HepG2 (cell line): ENCODE results near the gene EPHA6. TPM values are rescaled to one million over a fixed set of nuclear protein-coding genes. Genes with fewer than 3 reads are reported as not detected.

Experiments
- ATAC-seq: fragments of 200-7000 bp; cut with Tn5 transposase; 3 replicates; pipeline ENCODE4 v1.9.1; 2020; ENCODE audit warnings: mild to moderate bottlenecking, moderate library complexity
- BruUV-seq: library from RNA; stranded (reverse); fragments of 400-500 nt; replicated peaks from 2 replicates; lab custom pipeline; 2021; lab: Mats Ljungman, UMichigan
- CTCF ChIA-PET: fragments of 300-600 bp; formaldehyde crosslinking; extraction: SDS; loops from one replicate; lab custom pipeline; 2021; ENCODE audit warnings: low total read pairs, inconsistent platforms, low intra/inter-chr PET ratio; lab: Yijun Ruan, JAX
- POLR2A ChIA-PET: fragments of 350-600 bp; sonication (Branson Sonifier 250); formaldehyde crosslinking; loops from one replicate; lab custom pipeline; 2020; ENCODE audit warnings: antibody characterized with exemption, inconsistent platforms; lab: Yijun Ruan, JAX
- DNase-seq: peaks from one replicate; pipeline ENCODE4 v3.0.0-alpha.2; 2015; ENCODE audit warnings: low spot score
- FAIRE-seq: peaks from 3 replicates; lab custom pipeline; 2011; peaks lifted over from hg19 to GRCh38; lab: Jason Lieb, UNC
- H2AFZ ChIP-seq: one replicate; pipeline ENCODE4 v1.6.1; 2011; ENCODE audit warnings: low read length, inconsistent platforms
- H3K27ac ChIP-seq: fragments of 300-600 bp; 3 replicates; pipeline ENCODE4 v1.8.0; 2011; ENCODE audit warnings: mixed run types, mild to moderate bottlenecking, mixed read lengths, low read length, inconsistent platforms; ENCODE audit not compliant: insufficient read depth; ENCODE audit errors: extremely low read length
- H3K27me3 ChIP-seq, 2 experiments: fragments of 200-600 bp in 1 of 2; 2 replicates in 1 of 2; 3 replicates in 1 of 2; pipeline versions ENCODE4 v1.6.0 to v1.8.0; 2011; ENCODE audit warnings: low read length in 2 of 2, mild to moderate bottlenecking in 2 of 2, moderate library complexity in 2 of 2, inconsistent platforms in 1 of 2; ENCODE audit not compliant: insufficient read depth in 2 of 2, control insufficient read depth in 1 of 2
- H3K36me3 ChIP-seq, 2 experiments: fragments of 200-600 bp in 1 of 2; replicated peaks in 1 of 2; 2 replicates in 1 of 2; 3 replicates in 1 of 2; pipeline versions ENCODE4 v1.5.1 to v1.8.0; 2011; ENCODE audit warnings: low read length in 2 of 2, inconsistent platforms in 1 of 2; ENCODE audit not compliant: insufficient read depth in 2 of 2, control insufficient read depth in 1 of 2
- H3K4me1 ChIP-seq: 2 replicates; pipeline ENCODE4 v1.5.1; 2012; ENCODE audit warnings: low read length, inconsistent platforms; ENCODE audit not compliant: insufficient read depth
- H3K4me2 ChIP-seq: 2 replicates; pipeline ENCODE4 v1.6.0; 2011; ENCODE audit warnings: low read depth, low read length, inconsistent platforms
- H3K4me3 ChIP-seq, 3 experiments: fragments of 200-600 bp in 1 of 3; sonication (generic), shearing (Covaris generic) in 1 of 3; replicated peaks in 1 of 3; 2 replicates each; pipeline ENCODE4 v1.5.1; 2011 to 2016; ENCODE audit warnings: low read length in 3 of 3, inconsistent platforms in 2 of 3, low read depth in 2 of 3, mild to moderate bottlenecking in 2 of 3, control low read depth in 1 of 3, mixed read lengths in 1 of 3; ENCODE audit not compliant: insufficient read depth in 1 of 3
- H3K79me2 ChIP-seq: one replicate; pipeline ENCODE4 v1.6.1; 2011; ENCODE audit warnings: low read length, inconsistent platforms; ENCODE audit not compliant: insufficient read depth
- H3K9ac ChIP-seq: 2 replicates; pipeline ENCODE4 v1.6.0; 2011; ENCODE audit warnings: mild to moderate bottlenecking, low read depth, low read length, inconsistent platforms; ENCODE audit not compliant: insufficient read depth
- H3K9me3 ChIP-seq: 2 replicates; pipeline ENCODE4 v1.5.1; 2012; ENCODE audit warnings: mild to moderate bottlenecking, low read length
- H4K20me1 ChIP-seq: 2 replicates; pipeline ENCODE4 v1.6.0; 2011; ENCODE audit warnings: inconsistent platforms, mild to moderate bottlenecking, low read length, moderate library complexity; ENCODE audit not compliant: insufficient read depth
- DMAP1 ChIP-seq: IDR thresholded peaks from 2 replicates; pipeline ENCODE4 v1.6.1; 2016
- E2F2 ChIP-seq: sonication (generic); formaldehyde crosslinking; IDR thresholded peaks from 2 replicates; pipeline ENCODE4 v1.4.0; 2020; ENCODE audit warnings: missing genetic modification reagents, borderline replicate concordance
- FOXM1 ChIP-seq: sonication (generic); formaldehyde crosslinking; IDR thresholded peaks from 2 replicates; pipeline ENCODE4 v1.5.0; 2020; ENCODE audit warnings: missing genetic modification reagents
- HNRNPH1 ChIP-seq: fragments of 200-400 bp; formaldehyde crosslinking; optimal IDR thresholded peaks from 2 replicates; pipeline ENCODE3; 2017; ENCODE audit warnings: mild to moderate bottlenecking, low read depth, low read length
- MXD4 ChIP-seq: IDR thresholded peaks from 2 replicates; pipeline ENCODE4 v1.6.1; 2016; ENCODE audit warnings: mild to moderate bottlenecking, missing biosample characterization, missing genetic modification reagents
- PRDM4 ChIP-seq: sonication (generic); formaldehyde crosslinking; IDR thresholded peaks from 2 replicates; pipeline ENCODE4 v1.9.0; 2021; ENCODE audit warnings: missing genetic modification reagents, borderline replicate concordance
- SMAD9 ChIP-seq: sonication (generic); formaldehyde crosslinking; IDR thresholded peaks from 2 replicates; pipeline ENCODE4 v1.5.1; 2020; ENCODE audit warnings: mild to moderate bottlenecking, missing genetic modification reagents
- WIZ ChIP-seq: sonication (generic); formaldehyde crosslinking; IDR thresholded peaks from 2 replicates; pipeline ENCODE4 v1.5.1; 2020; ENCODE audit warnings: mild to moderate bottlenecking, missing genetic modification reagents
- ZHX1 ChIP-seq: sonication (generic); formaldehyde crosslinking; IDR thresholded peaks from 2 replicates; pipeline ENCODE4 v1.8.1; 2022; ENCODE audit warnings: low read depth, mild to moderate bottlenecking, missing genetic modification reagents
- ZNF10 ChIP-seq: sonication (generic); formaldehyde crosslinking; IDR thresholded peaks from 2 replicates; pipeline ENCODE4 v1.4.0; 2020; ENCODE audit warnings: mild to moderate bottlenecking, low read depth, missing genetic modification reagents, borderline replicate concordance
- ZNF160 ChIP-seq: sonication (generic); formaldehyde crosslinking; IDR thresholded peaks from 2 replicates; pipeline ENCODE4 v1.8.0; 2022; ENCODE audit warnings: mild to moderate bottlenecking, inconsistent platforms, missing genetic modification reagents
- ZNF232 ChIP-seq: sonication (generic); formaldehyde crosslinking; IDR thresholded peaks from 2 replicates; pipeline ENCODE4 v1.4.0; 2020; ENCODE audit warnings: missing genetic modification reagents, borderline replicate concordance
- ZNF263 ChIP-seq: sonication (generic); formaldehyde crosslinking; IDR thresholded peaks from 2 replicates; pipeline ENCODE4 v1.4.0; 2020; ENCODE audit warnings: missing genetic modification reagents
- ZNF335 ChIP-seq: sonication (generic); formaldehyde crosslinking; IDR thresholded peaks from 2 replicates; pipeline ENCODE4 v1.4.0; 2020; ENCODE audit warnings: missing genetic modification reagents
- ZNF576 ChIP-seq: sonication (generic); formaldehyde crosslinking; IDR thresholded peaks from 2 replicates; pipeline ENCODE4 v1.4.0; 2020; ENCODE audit warnings: mild to moderate bottlenecking, missing genetic modification reagents
- ZNF775 ChIP-seq: sonication (generic); formaldehyde crosslinking; IDR thresholded peaks from 2 replicates; pipeline ENCODE4 v1.4.0; 2020; ENCODE audit warnings: missing genetic modification reagents, mild to moderate bottlenecking, moderate library complexity, borderline replicate concordance
- ZSCAN29 ChIP-seq: sonication (generic); formaldehyde crosslinking; conservative IDR thresholded peaks from 2 replicates; pipeline ENCODE4 v1.4.0; 2020; ENCODE audit warnings: mild to moderate bottlenecking, missing genetic modification reagents
- WGBS: methylation state at CpG from one replicate; pipeline ENCODE4 v1.1.6; 2017; ENCODE audit warnings: low lambda C conversion rate; 5-methylcytosine and 5-hydroxymethylcytosine counted together
- in situ Hi-C: cut with HindIII; loops from 2 replicates; pipeline ENCODE4 v1.10.0; 2017; ENCODE audit warnings: low pct_unique_long_range_greater_than_20kb; ENCODE audit not compliant: extremely low pct_ligation_motif_present
- intact Hi-C: fragments of 100-400 bp; cut with micrococcal nuclease; formaldehyde crosslinking; loops from one replicate; pipeline ENCODE4 v1.10.0; 2022; ENCODE audit not compliant: unreplicated experiment
- polyA plus RNA-seq, 8 experiments: library from polyadenylated mRNA; depleted of rRNA in 3 of 8; stranded (reverse) in 7 of 8; unstranded in 1 of 8; fragments of >200 nt; fragmentation: Illumina TruSeq in 4 of 8; extraction: Trizol in 4 of 8; gene quantifications; 2 replicates each; pipeline versions ENCODE4 v1.2.1 to v1.2.3, GENCODE V29; 2011 to 2016; ENCODE audit warnings: low read depth in 4 of 8, missing spikeins in 1 of 8, mixed read lengths in 1 of 8; ENCODE audit not compliant: insufficient read depth in 1 of 8
- total RNA-seq, 5 experiments: library from RNA; depleted of rRNA; stranded (reverse); fragments of >200 nt; fragmentation: Illumina TruSeq; extraction: Trizol; gene quantifications; 2 replicates each; pipeline ENCODE4 v1.2.3, GENCODE V29; 2016; ENCODE audit warnings: low read depth in 1 of 5

The EPHA6 gene
- total and polyA plus RNA-seq, 2 of the 13 experiments (the other 11 are each of a cell fraction or from before 2014, with no cell fraction given) = not detected

- TF ChIP-seq ZNF576 (CRISPR knock-in tag) = no peak
- no peak for TF ChIP-seq FOXM1
- no peak for TF ChIP-seq E2F2 (CRISPR knock-in tag)
- TF ChIP-seq, all 625 proteins: peak for 0
These were observed 822.1 kb downstream of the EPHA6 start (continued) for GRCh38 chr3:97636465-97636864.

GRCh38 chr3:97646932-97647331 lies 832.5 kb downstream of the EPHA6 start:
- Histone ChIP-seq H3K4me2 (no peak overlapping the region), H3K79me2 (no peaks in the 10 kb centered on the region), H3K27ac (no peak overlapping the region), H3K36me3 (no peaks in the 10 kb centered on the region), H3K4me1 (no peaks in the 10 kb centered on the region), H3K27me3 (no peaks in the 10 kb centered on the region), H3K9me3 (no peaks in the 10 kb centered on the region), H3K4me3 (no peak overlapping the region), H3K9ac (no peak overlapping the region), H2AFZ (no peak overlapping the region), H4K20me1 (no peaks in the 10 kb centered on the region)
- in situ Hi-C loops = no loop called here
- FAIRE-seq (no peak), ATAC-seq (no peak), DNase-seq (no peak)
- CTCF ChIA-PET = no interaction called here
- WGBS = 0% methylated on average over 1 of the region's 1 CpG
- POLR2A ChIA-PET = no interaction called here
- intact Hi-C loops = no loop called here
- no TSS peak for BruUV-seq
- TF ChIP-seq ZSCAN29 (CRISPR knock-in tag) = no peak
- no peak for TF ChIP-seq MXD4 (CRISPR knock-in tag)
- no peak for TF ChIP-seq ZNF335 (CRISPR knock-in tag)
- no peak for TF ChIP-seq PRDM4 (CRISPR knock-in tag)
- TF ChIP-seq SMAD9 (CRISPR knock-in tag) = no peak
- TF ChIP-seq ZNF775 = no peak
- TF ChIP-seq ZNF232 (CRISPR knock-in tag) = no peak
- TF ChIP-seq ZNF10 (CRISPR knock-in tag) = no peak
- no peak for TF ChIP-seq DMAP1
- no peak for TF ChIP-seq HNRNPH1
- no peak for TF ChIP-seq WIZ
- no peak for TF ChIP-seq ZHX1
- TF ChIP-seq ZNF160 (CRISPR knock-in tag) = no peak
- no peak for TF ChIP-seq ZNF263 (CRISPR knock-in tag)
